Loucy (cell line): Measurements from ENCODE around the gene BRWD1.

Experiments used
- H2AFZ ChIP-seq: fragments of 200-600 bp; sonication (generic); 2 replicates; pipeline ENCODE4 v1.6.0; 2016; ENCODE audit warnings: antibody characterized with exemption, mild to moderate bottlenecking, low read length, moderate library complexity
- H3F3A ChIP-seq: fragments of 200-600 bp; 2 replicates; pipeline ENCODE4 v1.6.0; 2016; ENCODE audit warnings: antibody characterized with exemption, low read depth, mild to moderate bottlenecking
- H3K27me3 ChIP-seq: fragments of 200-600 bp; sonication (generic); 2 replicates; pipeline ENCODE4 v1.6.1; 2014; ENCODE audit warnings: low read length, mild to moderate bottlenecking; ENCODE audit not compliant: insufficient read depth, poor library complexity, severe bottlenecking
- H3K36me3 ChIP-seq: fragments of 200-600 bp; sonication (generic); 2 replicates; pipeline ENCODE4 v1.6.1; 2016; ENCODE audit warnings: low read length; ENCODE audit not compliant: insufficient read depth
- H3K4me1 ChIP-seq: fragments of 200-600 bp; sonication (generic); 2 replicates; pipeline ENCODE4 v1.5.1; 2014; ENCODE audit warnings: low read length, mild to moderate bottlenecking; ENCODE audit not compliant: insufficient read depth, poor library complexity, severe bottlenecking
- H3K4me2 ChIP-seq: fragments of 200-600 bp; sonication (generic); 2 replicates; pipeline ENCODE4 v1.6.0; 2014; ENCODE audit warnings: antibody characterized with exemption, low read length, low read depth, mild to moderate bottlenecking; ENCODE audit not compliant: poor library complexity, severe bottlenecking
- H3K4me3 ChIP-seq: fragments of 200-600 bp; sonication (generic); 2 replicates; pipeline ENCODE4 v1.5.1; 2014; ENCODE audit warnings: low read length, mild to moderate bottlenecking, mixed read lengths; ENCODE audit not compliant: poor library complexity, severe bottlenecking
- H3K79me2 ChIP-seq: fragments of 200-600 bp; sonication (generic); 2 replicates; pipeline ENCODE4 v1.6.1; 2014; ENCODE audit warnings: low read length; ENCODE audit not compliant: insufficient read depth
- H3K9ac ChIP-seq: fragments of 200-600 bp; sonication (generic); 2 replicates; pipeline ENCODE4 v1.6.0; 2014; ENCODE audit warnings: mild to moderate bottlenecking, low read depth, low read length, moderate library complexity; ENCODE audit not compliant: poor library complexity, severe bottlenecking
- H3K9me2 ChIP-seq: fragments of 200-600 bp; sonication (generic); replicated peaks from 2 replicates; pipeline ENCODE4 v1.6.1; 2016; ENCODE audit warnings: low read depth, low read length, mixed read lengths
- H3K9me3 ChIP-seq: fragments of 200-600 bp; sonication (generic); 2 replicates; pipeline ENCODE4 v1.6.1; 2014; ENCODE audit warnings: mild to moderate bottlenecking, antibody characterized with exemption, low read length, low read depth; ENCODE audit not compliant: insufficient read depth
- H4K20me1 ChIP-seq: fragments of 200-600 bp; sonication (generic); 2 replicates; pipeline ENCODE4 v1.6.0; 2014; ENCODE audit warnings: antibody characterized with exemption, low read length, mild to moderate bottlenecking; ENCODE audit not compliant: insufficient read depth, poor library complexity, severe bottlenecking
- EZH2phosphoT487 ChIP-seq: fragments of 200-600 bp; IDR thresholded peaks from 2 replicates; pipeline ENCODE4 v1.6.1; 2018; ENCODE audit warnings: antibody characterized with exemption, mild to moderate bottlenecking, moderate library complexity, borderline replicate concordance
- TF ChIP-seq, protein P1 (sequence below): fragments of 200-600 bp; sonication (generic); conservative IDR thresholded peaks from 2 replicates; pipeline ENCODE4 v1.5.1; 2014; ENCODE audit warnings: mild to moderate bottlenecking, antibody characterized with exemption, low read length

The BRWD1 gene

DNA sequence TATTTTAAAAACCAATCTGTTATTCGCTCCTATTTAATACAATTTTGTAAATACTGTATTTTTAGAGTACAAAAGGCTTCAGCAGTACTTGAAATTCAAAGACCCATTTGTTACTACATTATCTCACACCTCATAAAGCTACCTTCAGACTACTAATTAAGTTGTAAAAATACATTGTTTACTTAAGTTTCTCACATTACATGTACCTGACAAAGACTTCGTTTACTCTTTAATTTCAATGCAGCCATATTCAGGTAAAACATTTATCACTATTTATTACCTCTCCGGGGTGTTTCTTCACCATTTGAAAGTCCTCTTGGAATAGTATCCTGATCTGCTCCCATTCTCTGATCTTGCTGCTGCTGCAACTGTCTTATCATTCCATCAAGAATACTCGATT, 55.2 kb downstream of the BRWD1 start:
- H3K4me3 ChIP-seq, result no peak overlapping the region
- H3K9me3 ChIP-seq, result no peaks in the 10 kb centered on the region
- no peak overlapping the region for H3K4me2 ChIP-seq
- H3K9me2 ChIP-seq, result no peaks in the 10 kb centered on the region
- H4K20me1 ChIP-seq, result peaks cover 7% of the 10 kb centered on the region
- no peak for TF ChIP-seq EZH2phosphoT487
- TF ChIP-seq, protein P1, sequence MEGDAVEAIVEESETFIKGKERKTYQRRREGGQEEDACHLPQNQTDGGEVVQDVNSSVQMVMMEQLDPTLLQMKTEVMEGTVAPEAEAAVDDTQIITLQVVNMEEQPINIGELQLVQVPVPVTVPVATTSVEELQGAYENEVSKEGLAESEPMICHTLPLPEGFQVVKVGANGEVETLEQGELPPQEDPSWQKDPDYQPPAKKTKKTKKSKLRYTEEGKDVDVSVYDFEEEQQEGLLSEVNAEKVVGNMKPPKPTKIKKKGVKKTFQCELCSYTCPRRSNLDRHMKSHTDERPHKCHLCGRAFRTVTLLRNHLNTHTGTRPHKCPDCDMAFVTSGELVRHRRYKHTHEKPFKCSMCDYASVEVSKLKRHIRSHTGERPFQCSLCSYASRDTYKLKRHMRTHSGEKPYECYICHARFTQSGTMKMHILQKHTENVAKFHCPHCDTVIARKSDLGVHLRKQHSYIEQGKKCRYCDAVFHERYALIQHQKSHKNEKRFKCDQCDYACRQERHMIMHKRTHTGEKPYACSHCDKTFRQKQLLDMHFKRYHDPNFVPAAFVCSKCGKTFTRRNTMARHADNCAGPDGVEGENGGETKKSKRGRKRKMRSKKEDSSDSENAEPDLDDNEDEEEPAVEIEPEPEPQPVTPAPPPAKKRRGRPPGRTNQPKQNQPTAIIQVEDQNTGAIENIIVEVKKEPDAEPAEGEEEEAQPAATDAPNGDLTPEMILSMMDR, result no peak
- no peak overlapping the region for H3K9ac ChIP-seq
- H3K27me3 ChIP-seq, result no peaks in the 10 kb centered on the region
- H2AFZ ChIP-seq, result no peak overlapping the region
- H3K4me1 ChIP-seq, result no peaks in the 10 kb centered on the region
- H3F3A ChIP-seq, result no peaks in the 10 kb centered on the region
- H3K36me3 ChIP-seq, result peaks cover 78% of the 10 kb centered on the region
- H3K79me2 ChIP-seq, result 0 out of 2 replicates have a peak, but pooled peaks cover 4% of the 10 kb centered on the region

DNA sequence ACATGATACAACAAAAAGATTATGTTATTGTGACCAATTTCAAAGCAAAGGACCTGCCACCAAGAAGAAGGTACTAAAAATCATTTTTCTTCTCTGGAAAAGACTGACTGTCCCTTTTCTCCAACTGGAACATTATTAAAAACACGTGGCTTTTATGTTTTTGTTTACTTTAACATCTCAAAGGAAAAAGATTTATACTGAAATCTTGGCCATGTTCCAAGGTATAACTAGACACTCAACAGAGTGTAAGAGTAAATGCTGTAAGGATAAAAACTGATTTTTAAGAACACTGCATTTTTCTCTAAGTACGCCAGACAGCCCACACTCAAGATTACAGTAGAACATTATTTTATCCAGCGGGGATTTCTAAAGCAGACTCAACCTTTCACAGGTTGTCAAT, 62.1 kb downstream of the BRWD1 start:
- Histone ChIP-seq H3K79me2 (0 out of 2 replicates have a peak, but pooled peaks cover 4% of the 10 kb centered on the region), H3K36me3 (peaks cover 82% of the 10 kb centered on the region), H3K4me3 (no peak overlapping the region), H3K4me1 (no peaks in the 10 kb centered on the region), H3K4me2 (no peak overlapping the region), H4K20me1 (peaks cover 9% of the 10 kb centered on the region), H3K9me3 (no peaks in the 10 kb centered on the region), H2AFZ (no peak overlapping the region), H3F3A (no peaks in the 10 kb centered on the region), H3K27me3 (no peaks in the 10 kb centered on the region), H3K9me2 (no peaks in the 10 kb centered on the region), H3K9ac (no peak overlapping the region)
- TF ChIP-seq, protein P1, result no peak
- TF ChIP-seq EZH2phosphoT487, result no peak

DNA sequence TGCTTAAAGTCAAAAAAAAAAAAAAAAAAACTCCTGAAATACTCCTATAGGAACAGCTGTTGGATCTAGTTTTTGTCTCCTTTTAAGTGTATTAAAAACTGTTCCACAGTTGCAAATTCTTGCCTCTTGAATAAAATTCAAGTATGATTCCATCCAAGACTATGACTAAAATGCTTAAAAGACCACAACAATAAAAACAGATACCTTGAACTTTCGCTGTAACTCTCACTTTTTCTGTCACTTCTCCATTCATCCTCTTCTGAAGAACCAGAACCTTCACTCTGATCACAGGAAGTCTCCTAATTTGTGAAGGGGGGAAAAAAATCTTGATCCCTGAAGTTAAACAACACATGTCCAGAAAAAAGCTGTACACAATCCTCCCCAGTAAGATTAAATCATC, 75.2 kb downstream of the BRWD1 start:
- Histone ChIP-seq H3K4me3 (no peak overlapping the region), H3K9me2 (no peaks in the 10 kb centered on the region), H4K20me1 (peaks cover 6% of the 10 kb centered on the region), H3K36me3 (peaks cover 79% of the 10 kb centered on the region), H3K9me3 (no peaks in the 10 kb centered on the region), H2AFZ (no peak overlapping the region), H3K27me3 (no peaks in the 10 kb centered on the region), H3K79me2 (no peaks in the 10 kb centered on the region; the same call in 1 of the 2 replicates), H3K4me1 (no peaks in the 10 kb centered on the region), H3F3A (no peaks in the 10 kb centered on the region), H3K4me2 (no peak overlapping the region), H3K9ac (no peak overlapping the region)
- TF ChIP-seq, protein P1, result no peak
- TF ChIP-seq EZH2phosphoT487, result no peak
